GM18517 (cell line): ENCODE data around the gene CAV2.
"Not testable (repeated sequence)": the region's sequence is repeated elsewhere in the genome, so short reads cannot be mapped to it uniquely, and the experiment has no call there.

Source experiments
- ATAC-seq: cut with Tn5 transposase; IDR thresholded peaks from one replicate; pipeline ENCODE4 v1.9.1; 2021; ENCODE audit warnings: mild to moderate bottlenecking, moderate library complexity; ENCODE audit not compliant: unreplicated experiment

Gene CAV2

GRCh38 chr7:116499168-116500077, at the start of gene CAV2:
Gene CAV2 (plus strand): TSS chr7:116499738. CDS start chr7:116499782, 44 bp downstream.
- no peak for ATAC-seq

- no peak for ATAC-seq
Observed at GRCh38 chr7:116449950-116450349, 49.6 kb upstream of the CAV2 start.

- no peak for ATAC-seq
Observed at GRCh38 chr7:116451957-116452729, 47.4 kb upstream of the CAV2 start.

GRCh38 chr7:116454377-116454776, 45.2 kb upstream of the CAV2 start:
- no peak for ATAC-seq

GRCh38 chr7:116455009-116455408, 44.5 kb upstream of the CAV2 start:
- ATAC-seq: no peak

- no peak for ATAC-seq
Observed at GRCh38 chr7:116455499-116455898, 44.0 kb upstream of the CAV2 start.

- ATAC-seq: no peak
Observed at GRCh38 chr7:116461500-116461899, 38.0 kb upstream of the CAV2 start.

- ATAC-seq: no peak
Observed at GRCh38 chr7:116463956-116464355, 35.6 kb upstream of the CAV2 start.

GRCh38 chr7:116464375-116464774, 35.2 kb upstream of the CAV2 start:
- no peak for ATAC-seq

GRCh38 chr7:116465125-116465524, 34.4 kb upstream of the CAV2 start:
- no peak for ATAC-seq

GRCh38 chr7:116468534-116468933, 31.0 kb upstream of the CAV2 start:
- no peak for ATAC-seq

- no peak for ATAC-seq
Observed at GRCh38 chr7:116477625-116478024, 21.9 kb upstream of the CAV2 start.

- ATAC-seq: no peak
Observed at GRCh38 chr7:116478834-116479233, 20.7 kb upstream of the CAV2 start.

- ATAC-seq: no peak
Observed at GRCh38 chr7:116483271-116483942, 16.1 kb upstream of the CAV2 start.

GRCh38 chr7:116484389-116484788, 15.1 kb upstream of the CAV2 start:
- not testable (repeated sequence) for ATAC-seq

- ATAC-seq: no peak
Observed at GRCh38 chr7:116487907-116488521, 11.5 kb upstream of the CAV2 start.

- ATAC-seq: no peak
Observed at GRCh38 chr7:116490351-116490750, 9.2 kb upstream of the CAV2 start.

- no peak for ATAC-seq
Observed at GRCh38 chr7:116491887-116492653, 7.5 kb upstream of the CAV2 start.

GRCh38 chr7:116492654-116493109, 6.9 kb upstream of the CAV2 start:
- no peak for ATAC-seq

- ATAC-seq: no peak
Observed at GRCh38 chr7:116493449-116493848, 6.1 kb upstream of the CAV2 start.
